Jurkat, Clone E6-1 (cell line): Measurements from ENCODE around the gene EVA1A.

Experiments used
- DNase-seq: peaks from one replicate; pipeline ENCODE4 v3.0.0-alpha.2; 2011; ENCODE audit warnings: low read depth, low spot score
- H3K4me3 ChIP-seq: 2 replicates; pipeline ENCODE4 v1.5.1; 2011; ENCODE audit warnings: mild to moderate bottlenecking, low read length, control low read depth, moderate library complexity

The EVA1A gene

GRCh38 chr2:75592888-75593287 lies 32.1 kb upstream of the EVA1A start:
- H3K4me3 ChIP-seq = no peak overlapping the region
- DNase-seq = no peak

GRCh38 chr2:75592030-75592429 lies 31.3 kb upstream of the EVA1A start:
- no peak for DNase-seq
- H3K4me3 ChIP-seq = no peak overlapping the region

GRCh38 chr2:75589391-75590105 lies 28.8 kb upstream of the EVA1A start:
- DNase-seq = no peak
- H3K4me3 ChIP-seq = no peak overlapping the region

GRCh38 chr2:75587954-75588587 lies 27.3 kb upstream of the EVA1A start:
- DNase-seq = no peak
- H3K4me3 ChIP-seq = no peak overlapping the region

- H3K4me3 ChIP-seq = no peak overlapping the region
Measured at GRCh38 chr2:75586971-75587370, 26.2 kb upstream of the EVA1A start.

GRCh38 chr2:75582840-75583239 lies 22.1 kb upstream of the EVA1A start:
- H3K4me3 ChIP-seq = no peak overlapping the region
- DNase-seq = no peak

More at GRCh38 chr2:75586971-75587370, 26.2 kb upstream of the EVA1A start:
- no peak for DNase-seq

- DNase-seq = no peak
- H3K4me3 ChIP-seq = no peak overlapping the region
Measured at GRCh38 chr2:75580606-75581005, 19.9 kb upstream of the EVA1A start.

- H3K4me3 ChIP-seq = no peak overlapping the region
- DNase-seq = no peak
Measured at GRCh38 chr2:75580156-75580555, 19.4 kb upstream of the EVA1A start.

GRCh38 chr2:75579186-75579585 lies 18.4 kb upstream of the EVA1A start:
- no peak overlapping the region for H3K4me3 ChIP-seq
- no peak for DNase-seq

- no peak overlapping the region for H3K4me3 ChIP-seq
- no peak for DNase-seq
Measured at GRCh38 chr2:75577280-75577679, 16.5 kb upstream of the EVA1A start.

- H3K4me3 ChIP-seq = no peak overlapping the region
- DNase-seq = no peak
Measured at GRCh38 chr2:75574106-75574505, 13.4 kb upstream of the EVA1A start.

GRCh38 chr2:75573145-75573878 lies 12.6 kb upstream of the EVA1A start:
- DNase-seq = no peak
- no peak overlapping the region for H3K4me3 ChIP-seq

GRCh38 chr2:75571730-75572430 lies 11.1 kb upstream of the EVA1A start:
- no peak for DNase-seq
- H3K4me3 ChIP-seq = no peak overlapping the region

- no peak for DNase-seq
- no peak overlapping the region for H3K4me3 ChIP-seq
Measured at GRCh38 chr2:75570948-75571729, 10.4 kb upstream of the EVA1A start.

GRCh38 chr2:75570024-75570947 lies 9.5 kb upstream of the EVA1A start:
- no peak for DNase-seq
- H3K4me3 ChIP-seq = no peak overlapping the region

GRCh38 chr2:75569546-75569945 lies 8.8 kb upstream of the EVA1A start:
- no peak overlapping the region for H3K4me3 ChIP-seq
- DNase-seq = no peak

- H3K4me3 ChIP-seq = no peak overlapping the region
- no peak for DNase-seq
Measured at GRCh38 chr2:75568174-75568573, 7.4 kb upstream of the EVA1A start.
